ENCODE results near the gene SERTM1. TPM values are rescaled to one million over a fixed set of nuclear protein-coding genes. Genes with fewer than 3 reads are reported as not detected.

Gene SERTM1
- total RNA-seq, 1 donor from 2014 or later: 0.09 TPM

- Mint-ChIP-seq H3K4me1 (peaks cover 15% of the 10 kb centered on the region), H3K27ac (ENCODE audit: unreplicated experiment) (no peak overlapping the region), H3K4me3 (peak overlapping the region; percentile 85), H3K9me3 (no peaks in the 10 kb centered on the region), H3K27me3 (ENCODE audit: low read depth) (peaks cover 85% of the 10 kb centered on the region), H3K36me3 (ENCODE audit: low read depth) (no peaks in the 10 kb centered on the region)
- no peak for DNase-seq (ENCODE audit: low read depth, low spot score)
- TF ChIP-seq CTCF (conservative IDR thresholded peaks at IDR 0.05): no peak
Observed at GRCh38 chr13:36674337-36675212, 755 bp downstream of the SERTM1 start.

DNA sequence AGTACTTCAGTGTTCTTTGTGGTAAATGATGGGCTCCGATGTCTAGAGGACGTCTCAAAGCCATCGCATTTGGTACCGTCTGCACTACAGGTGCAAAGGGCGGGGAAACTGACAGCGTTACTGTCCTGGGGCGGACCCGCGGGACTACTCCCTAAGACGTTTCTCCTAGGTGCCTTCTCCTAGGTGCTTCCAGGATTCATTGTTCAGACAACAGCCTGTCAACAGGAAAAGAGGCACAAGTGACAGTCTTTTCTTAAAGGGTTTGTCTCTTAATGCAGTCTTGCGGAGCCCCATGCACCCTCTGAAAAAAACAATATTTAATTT lies 1.4 kb downstream of the SERTM1 start:
- no peak for TF ChIP-seq CTCF (conservative IDR thresholded peaks at IDR 0.05)
- DNase-seq (ENCODE audit: low read depth, low spot score): no peak
- no peaks in the 10 kb centered on the region for H3K36me3 Mint-ChIP-seq (ENCODE audit: low read depth)
- H3K27me3 Mint-ChIP-seq (ENCODE audit: low read depth): peaks cover 83% of the 10 kb centered on the region
- peaks cover 15% of the 10 kb centered on the region for H3K4me1 Mint-ChIP-seq
- no peaks in the 10 kb centered on the region for H3K9me3 Mint-ChIP-seq
- H3K27ac Mint-ChIP-seq (ENCODE audit: unreplicated experiment): no peak overlapping the region
- peak overlapping the region; percentile 84 for H3K4me3 Mint-ChIP-seq

DNA sequence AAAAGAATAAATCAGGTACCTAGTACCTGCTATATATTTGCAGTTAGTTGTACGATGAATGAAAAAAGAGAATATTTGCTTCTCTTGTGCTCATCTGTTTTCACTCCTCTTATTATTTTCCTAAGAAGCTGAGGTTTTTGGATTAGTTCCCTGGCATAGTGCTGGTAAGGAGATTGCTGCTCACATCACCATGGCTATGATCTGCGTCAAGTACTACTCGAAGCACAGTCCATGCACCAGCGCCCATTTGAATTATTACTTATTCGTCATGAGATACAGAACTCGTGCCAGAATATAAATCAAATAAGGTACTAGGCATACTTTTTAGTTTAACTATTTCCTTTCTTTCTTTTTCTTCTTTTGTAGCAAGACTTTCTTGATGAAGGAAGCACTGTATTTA lies 7.1 kb downstream of the SERTM1 start:
- Mint-ChIP-seq H3K4me1 (no peaks in the 10 kb centered on the region), H3K9me3 (no peaks in the 10 kb centered on the region), H3K27me3 (ENCODE audit: low read depth) (peaks cover 76% of the 10 kb centered on the region), H3K36me3 (ENCODE audit: low read depth) (no peaks in the 10 kb centered on the region), H3K4me3 (no peak overlapping the region), H3K27ac (ENCODE audit: unreplicated experiment) (no peak overlapping the region)
- DNase-seq (ENCODE audit: low read depth, low spot score): no peak
- TF ChIP-seq CTCF (conservative IDR thresholded peaks at IDR 0.05): no peak

DNA sequence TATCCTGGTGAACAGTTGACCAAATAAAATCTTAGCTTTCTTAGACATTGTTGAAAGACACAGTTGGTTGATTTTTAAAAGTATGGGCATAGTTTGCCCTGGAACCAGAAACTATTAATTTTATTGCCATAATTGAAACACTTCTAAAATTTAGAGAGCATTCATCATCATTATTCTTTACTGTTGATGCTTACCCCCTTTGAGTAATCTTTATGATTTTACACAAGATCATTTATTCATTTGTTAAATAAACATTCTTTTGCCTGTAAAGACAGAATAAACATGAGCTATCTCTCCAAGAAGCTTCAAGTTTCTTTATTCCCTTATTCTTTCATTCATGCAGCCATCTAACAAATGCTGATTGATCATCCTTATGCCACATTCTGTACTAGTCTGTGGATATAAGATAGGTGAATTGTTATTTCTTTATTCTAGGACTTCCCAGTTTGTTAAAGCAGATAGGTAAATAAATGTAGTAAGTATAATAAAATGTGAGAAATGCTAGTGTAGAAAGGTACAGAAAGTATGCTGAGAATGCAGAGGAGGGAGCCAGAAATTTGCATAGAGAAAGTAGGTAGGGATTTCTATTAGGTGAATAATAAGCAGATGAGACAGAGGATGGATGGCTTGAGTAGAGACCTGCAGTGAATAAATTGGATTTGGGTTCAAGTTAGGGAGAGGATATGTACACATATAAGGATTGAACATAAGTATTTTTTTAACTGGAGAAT lies 8.2 kb downstream of the SERTM1 start:
- Mint-ChIP-seq H3K9me3 (no peaks in the 10 kb centered on the region), H3K4me3 (no peak overlapping the region), H3K4me1 (no peaks in the 10 kb centered on the region), H3K27ac (ENCODE audit: unreplicated experiment) (no peak overlapping the region), H3K27me3 (ENCODE audit: low read depth) (peaks cover 69% of the 10 kb centered on the region), H3K36me3 (ENCODE audit: low read depth) (no peaks in the 10 kb centered on the region)
- TF ChIP-seq CTCF (conservative IDR thresholded peaks at IDR 0.05): no peak
- no peak for DNase-seq (ENCODE audit: low read depth, low spot score)

DNA sequence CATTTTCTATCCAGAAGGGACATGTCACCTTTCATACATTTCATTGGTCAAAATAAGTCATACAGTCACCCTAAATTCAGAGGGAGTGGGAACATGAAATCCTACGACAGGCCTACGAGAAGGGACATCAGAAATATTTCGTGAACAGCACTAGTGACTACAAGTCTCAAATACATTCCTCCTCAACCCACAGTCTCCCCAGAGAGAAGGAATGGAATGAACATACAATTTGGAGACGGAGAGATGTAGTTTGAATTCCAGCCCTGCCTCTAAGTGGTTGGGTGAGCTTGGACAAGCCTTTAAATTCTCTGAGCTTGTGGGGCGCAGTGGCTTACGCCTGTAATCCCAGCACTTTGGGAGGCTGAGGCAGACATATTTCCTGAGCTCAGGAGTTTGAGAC lies 9.9 kb downstream of the SERTM1 start:
- Mint-ChIP-seq H3K27me3 (ENCODE audit: low read depth) (peaks cover 54% of the 10 kb centered on the region), H3K9me3 (no peaks in the 10 kb centered on the region), H3K27ac (ENCODE audit: unreplicated experiment) (no peak overlapping the region), H3K36me3 (ENCODE audit: low read depth) (no peaks in the 10 kb centered on the region), H3K4me1 (no peaks in the 10 kb centered on the region), H3K4me3 (no peak overlapping the region)
- no peak for DNase-seq (ENCODE audit: low read depth, low spot score)
- TF ChIP-seq CTCF (conservative IDR thresholded peaks at IDR 0.05): no peak

Data from neural crest cell (in vitro differentiated cells).